H1 (cell line): ENCODE data around the gene ASTN1. TPM values are rescaled to one million over a fixed set of nuclear protein-coding genes. Genes with fewer than 3 reads are reported as not detected.

ENCODE experiments used
- CTCF ChIA-PET: fragments of 300-600 bp; sonication (Branson Sonifier 250); formaldehyde crosslinking; loops from one replicate; lab custom pipeline; 2021; ENCODE audit not compliant: partially characterized antibody; lab: Charles Lee
- POLR2A ChIA-PET: fragments of 300-600 bp; sonication (Branson Sonifier 250); formaldehyde crosslinking; loops from one replicate; lab custom pipeline; 2021; ENCODE audit warnings: inconsistent platforms; ENCODE audit not compliant: partially characterized antibody; lab: Charles Lee
- DNase-seq, 2 experiments: peaks; one replicate each; pipeline versions ENCODE4 v3.0.0 to v3.0.0-alpha.2; 2010 to 2022; ENCODE audit warnings: low spot score in 2 of 2, low read depth in 1 of 2, mixed read lengths in 1 of 2
- FAIRE-seq: peaks from 2 replicates; lab custom pipeline; 2011; peaks lifted over from hg19 to GRCh38; lab: Jason Lieb, UNC
- H2AFZ ChIP-seq: 2 replicates; pipeline ENCODE4 v1.8.1; 2012; ENCODE audit warnings: low read length, inconsistent platforms
- H2AK5ac ChIP-seq: 2 replicates; pipeline ENCODE4 v1.6.1; 2013; ENCODE audit warnings: low read depth, low read length
- H2BK120ac ChIP-seq: replicated peaks from 2 replicates; pipeline ENCODE3; 2013; ENCODE audit warnings: low read depth, low read length, inconsistent platforms
- H2BK12ac ChIP-seq: 2 replicates; pipeline ENCODE4 v1.6.1; 2013; ENCODE audit warnings: low read depth, low read length
- H2BK15ac ChIP-seq: 2 replicates; pipeline ENCODE4 v1.6.1; 2013; ENCODE audit warnings: low read length
- H2BK20ac ChIP-seq: 2 replicates; pipeline ENCODE4 v1.6.1; 2013; ENCODE audit warnings: low read length
- H2BK5ac ChIP-seq: 2 replicates; pipeline ENCODE4 v1.6.1; 2013; ENCODE audit warnings: low read depth, low read length
- H3K14ac ChIP-seq: 2 replicates; pipeline ENCODE4 v1.6.1; 2013; ENCODE audit warnings: inconsistent platforms; ENCODE audit not compliant: insufficient read length
- H3K18ac ChIP-seq: 2 replicates; pipeline ENCODE4 v1.6.1; 2013; ENCODE audit warnings: low read length; ENCODE audit errors: extremely low read depth
- H3K23ac ChIP-seq: 2 replicates; pipeline ENCODE4 v1.6.1; 2013; ENCODE audit warnings: inconsistent platforms; ENCODE audit not compliant: insufficient read length
- H3K23me2 ChIP-seq: 2 replicates; pipeline ENCODE4 v1.6.1; 2013; ENCODE audit warnings: low read depth, low read length
- H3K27ac ChIP-seq: 2 replicates; pipeline ENCODE4 v1.6.1; 2011; ENCODE audit warnings: low read depth, low read length, inconsistent platforms
- H3K27me3 ChIP-seq, 4 experiments: replicated peaks in 1 of 4; 1 replicate in 1 of 4; 2 replicates in 3 of 4; pipeline versions ENCODE4 v1.6.1 to v1.8.1; 2011 to 2013; ENCODE audit warnings: low read length in 3 of 4, mild to moderate bottlenecking in 3 of 4, inconsistent platforms in 2 of 4, mixed read lengths in 2 of 4, moderate library complexity in 1 of 4; ENCODE audit not compliant: control insufficient read depth in 3 of 4, insufficient read depth in 3 of 4; ENCODE audit errors: extremely low read depth in 1 of 4
- H3K36me3 ChIP-seq, 4 experiments: 2 replicates each; pipeline versions ENCODE4 v1.6.1 to v1.8.1; 2011 to 2013; ENCODE audit warnings: mild to moderate bottlenecking in 4 of 4, low read length in 3 of 4, moderate library complexity in 2 of 4, control low read depth in 1 of 4, inconsistent platforms in 1 of 4; ENCODE audit not compliant: insufficient read depth in 4 of 4, control insufficient read depth in 2 of 4
- H3K4ac ChIP-seq: replicated peaks from 2 replicates; pipeline ENCODE3; 2013; ENCODE audit warnings: low read length, low read depth, mixed read lengths, inconsistent platforms; ENCODE audit not compliant: insufficient read length
- H3K4me1 ChIP-seq, 4 experiments: replicated peaks in 1 of 4; 1 replicate in 1 of 4; 2 replicates in 3 of 4; pipeline versions ENCODE4 v1.6.1 to v1.8.1; 2011 to 2013; ENCODE audit warnings: low read length in 3 of 4, inconsistent platforms in 2 of 4, mixed read lengths in 1 of 4; ENCODE audit not compliant: insufficient read depth in 4 of 4, control insufficient read depth in 3 of 4
- H3K4me2 ChIP-seq, 2 experiments: 2 replicates each; pipeline versions ENCODE4 v1.6.1 to v1.8.1; 2011 to 2013; ENCODE audit warnings: low read depth in 2 of 2, low read length in 2 of 2, control low read depth in 1 of 2, inconsistent platforms in 1 of 2, mild to moderate bottlenecking in 1 of 2; ENCODE audit not compliant: insufficient read depth in 1 of 2
- H3K4me3 ChIP-seq, 4 experiments: fragments of 200-600, 300-600 bp in 1 of 4; sonication (generic), shearing (Covaris generic), sonication (Bioruptor Twin) in 1 of 4; 2 replicates each; pipeline versions ENCODE4 v1.5.1 to v1.8.1; 2011 to 2016; ENCODE audit warnings: low read length in 4 of 4, low read depth in 3 of 4, control low read depth in 2 of 4, inconsistent platforms in 2 of 4, mild to moderate bottlenecking in 2 of 4, mixed read lengths in 1 of 4, moderate library complexity in 1 of 4; ENCODE audit not compliant: insufficient read depth in 2 of 4; ENCODE audit errors: extremely low read depth in 1 of 4
- H3K56ac ChIP-seq: replicated peaks from 2 replicates; pipeline ENCODE3; 2013; ENCODE audit warnings: low read depth, mild to moderate bottlenecking, mixed read lengths, low read length, inconsistent platforms; ENCODE audit not compliant: insufficient read length
- H3K79me1 ChIP-seq: 2 replicates; pipeline ENCODE4 v1.6.1; 2013; ENCODE audit warnings: low read depth, low read length, control low read depth
- H3K79me2 ChIP-seq, 2 experiments: 2 replicates each; pipeline versions ENCODE4 v1.6.1 to v1.8.1; 2012 to 2013; ENCODE audit warnings: low read length in 2 of 2, mild to moderate bottlenecking in 2 of 2, inconsistent platforms in 1 of 2; ENCODE audit not compliant: insufficient read depth in 2 of 2, control insufficient read depth in 1 of 2
- H3K9ac ChIP-seq, 4 experiments: replicated peaks in 1 of 4; 1 replicate in 1 of 4; 2 replicates in 3 of 4; pipeline versions ENCODE4 v1.6.1 to v1.8.1; 2011 to 2013; ENCODE audit warnings: low read depth in 3 of 4, low read length in 3 of 4, control low read depth in 2 of 4, mild to moderate bottlenecking in 2 of 4, moderate library complexity in 2 of 4, inconsistent platforms in 1 of 4; ENCODE audit errors: extremely low read depth in 1 of 4
- H3K9me3 ChIP-seq, 2 experiments: 2 replicates each; pipeline versions ENCODE4 v1.6.1 to v1.8.1; 2012 to 2013; ENCODE audit warnings: mild to moderate bottlenecking in 2 of 2, moderate library complexity in 2 of 2, control low read depth in 1 of 2, inconsistent platforms in 1 of 2, low read depth in 1 of 2, low read length in 1 of 2, mixed read lengths in 1 of 2; ENCODE audit not compliant: insufficient read depth in 2 of 2
- H4K20me1 ChIP-seq, 2 experiments: replicated peaks in 1 of 2; 2 replicates each; pipeline versions ENCODE3 to v1.8.1; 2011 to 2013; ENCODE audit warnings: inconsistent platforms in 2 of 2, low read length in 2 of 2, mild to moderate bottlenecking in 1 of 2; ENCODE audit not compliant: insufficient read depth in 2 of 2, control insufficient read depth in 1 of 2
- H4K5ac ChIP-seq: 2 replicates; pipeline ENCODE4 v1.6.1; 2013; ENCODE audit warnings: low read length, low read depth, mixed read lengths, inconsistent platforms; ENCODE audit not compliant: insufficient read length
- H4K8ac ChIP-seq: 2 replicates; pipeline ENCODE4 v1.8.0; 2013; ENCODE audit warnings: mild to moderate bottlenecking, moderate library complexity, low read length, inconsistent platforms; ENCODE audit not compliant: insufficient read depth; ENCODE audit errors: extremely low read depth
- H4K91ac ChIP-seq: replicated peaks from 2 replicates; pipeline ENCODE3; 2013; ENCODE audit warnings: low read length, mixed read lengths, inconsistent platforms; ENCODE audit not compliant: insufficient read length
- ATF2 ChIP-seq: IDR thresholded peaks from 2 replicates; pipeline ENCODE4 v1.6.1; 2012; ENCODE audit warnings: low read length, inconsistent platforms
- BACH1 ChIP-seq: IDR thresholded peaks from 2 replicates; pipeline ENCODE4 v1.6.1; 2012; ENCODE audit warnings: low read length, improper control_type of control experiment
- EP300 ChIP-seq, 2 experiments: IDR thresholded peaks; 1 replicate in 1 of 2; 2 replicates in 1 of 2; pipeline ENCODE4 v1.6.1; 2011 to 2012; ENCODE audit warnings: low read depth in 2 of 2, low read length in 2 of 2, mild to moderate bottlenecking in 2 of 2, borderline replicate concordance in 1 of 2, inconsistent platforms in 1 of 2, moderate library complexity in 1 of 2
- EZH2 ChIP-seq: fragments of 200-600 bp; sonication (generic); IDR thresholded peaks from 2 replicates; pipeline ENCODE4 v1.7.1; 2012; ENCODE audit warnings: low read depth, mild to moderate bottlenecking, moderate library complexity, low read length, inconsistent platforms; ENCODE audit not compliant: severe bottlenecking
- FOSL1 ChIP-seq: IDR thresholded peaks from 2 replicates; pipeline ENCODE4 v1.6.1; 2011; ENCODE audit warnings: mild to moderate bottlenecking, low read depth, low read length, moderate library complexity; ENCODE audit not compliant: insufficient read depth
- HDAC6 ChIP-seq: IDR thresholded peaks from one replicate; pipeline ENCODE4 v1.7.1; 2012; ENCODE audit warnings: low read depth, mild to moderate bottlenecking, inconsistent platforms, low read length, moderate library complexity
- JUN ChIP-seq: IDR thresholded peaks from 2 replicates; pipeline ENCODE4 v1.6.1; 2011; ENCODE audit warnings: low read depth, mild to moderate bottlenecking, improper control_type of control experiment, low read length
- PHF8 ChIP-seq: fragments of 200-600 bp; sonication (generic); conservative IDR thresholded peaks from 2 replicates; pipeline ENCODE4 v1.7.1; 2012; ENCODE audit warnings: low read depth, mild to moderate bottlenecking, inconsistent platforms, low read length, moderate library complexity
- RFX5 ChIP-seq: IDR thresholded peaks from 2 replicates; pipeline ENCODE4 v1.6.1; 2011; ENCODE audit warnings: low read depth, low read length, improper control_type of control experiment, borderline replicate concordance
- SIN3A ChIP-seq, 2 experiments: IDR thresholded peaks in 1 of 2; conservative IDR thresholded peaks in 1 of 2; 2 replicates each; pipeline ENCODE4 v1.6.1; 2011 to 2012; ENCODE audit warnings: low read length in 2 of 2, improper control_type of control experiment in 1 of 2, low read depth in 1 of 2, mild to moderate bottlenecking in 1 of 2
- TBP ChIP-seq: IDR thresholded peaks from 2 replicates; pipeline ENCODE4 v1.6.1; 2011; ENCODE audit warnings: low read depth, low read length, improper control_type of control experiment
- ZNF274 ChIP-seq: IDR thresholded peaks from 2 replicates; pipeline ENCODE4 v1.7.0; 2012; ENCODE audit warnings: low read length, borderline replicate concordance; ENCODE audit errors: extremely low read depth
- WGBS, 2 experiments: shearing (Covaris generic) in 1 of 2; methylation state at CpG; one replicate each; pipeline versions ENCODE4 v1.1.6 to v1.1.7; 2013 to 2015; ENCODE audit warnings: low lambda C conversion rate in 2 of 2, mixed read lengths in 2 of 2, inconsistent platforms in 1 of 2, low coverage in 1 of 2, missing lambda C conversion rate in 1 of 2; ENCODE audit not compliant: insufficient replicate concordance in 2 of 2, insufficient coverage in 1 of 2, insufficient read length in 1 of 2; ENCODE audit errors: extremely low coverage in 1 of 2, missing lambda C conversion rate in 1 of 2; 5-methylcytosine and 5-hydroxymethylcytosine counted together
- polyA plus RNA-seq, 7 experiments: library from polyadenylated mRNA; depleted of rRNA in 3 of 7; stranded (reverse) in 5 of 7; unstranded in 2 of 7; fragments of >200 nt in 5 of 7; fragments of 200-250 nt in 2 of 7; gene quantifications; 1 replicate in 5 of 7; 2 replicates in 1 of 7; 4 replicates in 1 of 7; pipeline versions ENCODE4 v1.2.1 to v1.2.3, GENCODE V29; 2011 to 2013; ENCODE audit warnings: missing spikeins in 2 of 7, mixed read lengths in 2 of 7
- total RNA-seq: library from RNA; stranded (reverse); fragmentation: NEBNext Ultra II Directional; extraction: Animal tissue kit (Norgen Biotek cat#: 25700); gene quantifications from 2 replicates; pipeline ENCODE4 v1.2.1, GENCODE V29; 2021

ASTN1 gene
- total and polyA plus RNA-seq, 2 of the 8 experiments (the other 6 are each of a cell fraction or from before 2014, with no cell fraction given), result 2.9 to 4.1 TPM

DNA sequence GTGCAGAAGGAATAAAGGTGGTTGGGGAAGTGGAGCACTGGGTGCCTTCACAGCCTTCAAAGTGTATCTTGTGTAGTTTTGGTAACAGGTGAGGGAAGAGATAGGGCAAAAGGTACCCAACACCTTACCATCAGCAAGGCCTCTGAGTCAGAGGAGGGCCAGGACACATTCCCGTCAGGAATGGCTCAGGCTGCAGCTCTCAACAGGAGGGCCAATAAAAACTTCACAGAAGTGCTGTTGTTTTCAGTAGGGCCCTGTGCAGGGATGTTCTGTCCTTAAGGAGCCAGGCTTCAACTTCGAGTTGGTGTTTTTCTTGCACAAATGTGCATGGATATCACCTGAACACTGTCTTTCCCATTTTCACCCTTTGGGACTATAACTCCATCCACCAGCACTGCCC is 333.4 kb downstream of the ASTN1 start:
- Histone ChIP-seq H3K23ac (no peak overlapping the region), H3K27me3 (no peaks in the 10 kb centered on the region), H3K23me2 (no peaks in the 10 kb centered on the region), H3K36me3 (no peaks in the 10 kb centered on the region), H3K4ac (no peak overlapping the region), H3K4me3 (no peak overlapping the region), H4K20me1 (no peaks in the 10 kb centered on the region), H4K91ac (no peak overlapping the region), H3K9me3 (no peaks in the 10 kb centered on the region), H3K27ac (no peak overlapping the region), H3K79me2 (no peaks in the 10 kb centered on the region), H2BK20ac (no peak overlapping the region), H3K18ac (no peak overlapping the region), H3K9ac (no peak overlapping the region), H2BK15ac (no peak overlapping the region), H3K4me1 (no peaks in the 10 kb centered on the region), H4K8ac (no peak overlapping the region), H2BK120ac (no peak overlapping the region), H3K14ac (no peak overlapping the region), H4K5ac (no peak overlapping the region), H2AFZ (no peak overlapping the region), H3K4me2 (no peak overlapping the region), H2AK5ac (no peak overlapping the region), H2BK5ac (no peak overlapping the region), H3K79me1 (no peaks in the 10 kb centered on the region), H2BK12ac (no peak overlapping the region), H3K56ac (no peak overlapping the region)
- WGBS, 2 experiments, result 85% methylated on average over 2 of the region's 2 CpGs; no CpG with 5 or more reads in 1 of the 2 experiments
- CTCF ChIA-PET, result interaction anchor here (0.6 kb wide), 1 partner anchor 33 kb away, joined by 3 read pairs; no protein-coding TSS in a partner anchor
- DNase-seq (no peak), FAIRE-seq (no peak)
- POLR2A ChIA-PET, result no interaction called here
- no peak for TF ChIP-seq EP300 (IDR thresholded peaks at IDR 0.05; ENCODE audit: borderline replicate concordance in 1 of 2, low read depth in 2 of 2, low read length in 2 of 2)
- no peak for TF ChIP-seq ZNF274
- no peak for TF ChIP-seq SIN3A (conservative IDR thresholded peaks at IDR 0.05 in 1 of 2, IDR thresholded peaks at IDR 0.05 in 1 of 2; ENCODE audit: low read depth in 1 of 2, low read length in 2 of 2)
- no peak for TF ChIP-seq PHF8
- no peak for TF ChIP-seq FOSL1
- TF ChIP-seq HDAC6, result no peak
- TF ChIP-seq TBP, result no peak
- no peak for TF ChIP-seq BACH1
- TF ChIP-seq ATF2, result no peak
- no peak for TF ChIP-seq RFX5
- TF ChIP-seq EZH2, result no peak
- no peak for TF ChIP-seq JUN
